Measurements from ENCODE around the gene FAM162A. TPM values are rescaled to one million over a fixed set of nuclear protein-coding genes. Genes with fewer than 3 reads are reported as not detected.

FAM162A gene
- total and polyA plus RNA-seq, 8 donors, result 21.0 to 137 (median 50.2) TPM

DNA sequence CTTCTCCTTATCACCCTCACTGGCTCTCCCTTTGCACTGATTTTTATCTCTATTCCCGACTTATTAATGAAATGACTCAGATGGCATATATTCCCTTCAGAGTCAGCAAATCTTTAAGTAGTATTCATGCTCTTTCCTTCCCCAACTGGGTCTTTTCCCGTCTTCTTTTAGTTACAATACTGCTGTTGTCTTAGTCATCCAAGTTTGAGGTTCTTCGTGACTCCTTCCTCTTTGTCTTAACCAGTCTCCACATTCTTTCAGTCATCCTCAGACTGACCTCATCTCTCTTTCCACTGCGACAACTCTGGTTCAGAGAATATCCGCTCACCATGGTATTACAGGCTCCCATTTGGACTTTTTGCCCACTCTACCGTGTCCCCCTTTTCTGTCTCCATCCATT is 19.5 kb downstream of the FAM162A start:
- DNase-seq, result no peak
- intact Hi-C loops (cut with DNase I; ENCODE audit: low total_unique reads), result no loop called here

DNA sequence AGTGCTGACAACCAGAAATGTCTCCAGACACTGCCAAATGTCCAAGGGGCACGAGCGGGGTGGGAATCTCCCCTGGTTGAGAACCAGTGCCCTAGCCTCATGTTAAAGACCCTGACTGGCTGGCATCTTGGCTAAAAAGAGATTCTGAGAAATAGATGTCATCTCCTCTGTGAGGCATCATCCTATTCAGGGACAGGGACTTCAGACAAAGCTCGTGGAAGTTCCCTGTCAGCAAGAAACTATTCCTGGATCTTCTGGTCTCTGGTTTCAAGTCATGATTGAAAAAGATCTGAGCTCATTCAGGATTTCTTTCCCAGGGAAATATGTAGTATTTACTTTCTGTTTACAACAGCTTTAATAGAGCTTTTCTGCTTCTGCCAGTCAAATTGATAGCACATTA is 21.0 kb downstream of the FAM162A start:
- Histone ChIP-seq H3K27me3 (no peaks in the 10 kb centered on the region), H3K4me1 (no peaks in the 10 kb centered on the region), H3K27ac (no peak overlapping the region), H3K4me3 (no peak overlapping the region), H3K9me3 (no peaks in the 10 kb centered on the region), H3K36me3 (peaks cover 17 to 75% (median 74%) of the 10 kb centered on the region in 4 donors)
- no peak for TF ChIP-seq EP300 (IDR thresholded peaks at IDR 0.05)
- no peak for TF ChIP-seq POLR2A (IDR thresholded peaks at IDR 0.05)
- TF ChIP-seq, protein P1, sequence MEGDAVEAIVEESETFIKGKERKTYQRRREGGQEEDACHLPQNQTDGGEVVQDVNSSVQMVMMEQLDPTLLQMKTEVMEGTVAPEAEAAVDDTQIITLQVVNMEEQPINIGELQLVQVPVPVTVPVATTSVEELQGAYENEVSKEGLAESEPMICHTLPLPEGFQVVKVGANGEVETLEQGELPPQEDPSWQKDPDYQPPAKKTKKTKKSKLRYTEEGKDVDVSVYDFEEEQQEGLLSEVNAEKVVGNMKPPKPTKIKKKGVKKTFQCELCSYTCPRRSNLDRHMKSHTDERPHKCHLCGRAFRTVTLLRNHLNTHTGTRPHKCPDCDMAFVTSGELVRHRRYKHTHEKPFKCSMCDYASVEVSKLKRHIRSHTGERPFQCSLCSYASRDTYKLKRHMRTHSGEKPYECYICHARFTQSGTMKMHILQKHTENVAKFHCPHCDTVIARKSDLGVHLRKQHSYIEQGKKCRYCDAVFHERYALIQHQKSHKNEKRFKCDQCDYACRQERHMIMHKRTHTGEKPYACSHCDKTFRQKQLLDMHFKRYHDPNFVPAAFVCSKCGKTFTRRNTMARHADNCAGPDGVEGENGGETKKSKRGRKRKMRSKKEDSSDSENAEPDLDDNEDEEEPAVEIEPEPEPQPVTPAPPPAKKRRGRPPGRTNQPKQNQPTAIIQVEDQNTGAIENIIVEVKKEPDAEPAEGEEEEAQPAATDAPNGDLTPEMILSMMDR (IDR thresholded peaks at IDR 0.05), result no peak
- no peak for TF ChIP-seq POLR2AphosphoS5 (IDR thresholded peaks at IDR 0.05)
- 81 to 96% (median 92%) methylated on average over 3 of the region's 3 CpGs for WGBS, 5 donors
- DNase-seq, result no peak
- intact Hi-C loops (cut with DNase I; ENCODE audit: low total_unique reads), result no loop called here

More for the DNA sequence above, 19.5 kb downstream of the FAM162A start:
- Histone ChIP-seq H3K27ac (no peak overlapping the region), H3K27me3 (no peaks in the 10 kb centered on the region), H3K36me3 (peaks cover 9 to 60% (median 59%) of the 10 kb centered on the region in 4 donors), H3K9me3 (no peaks in the 10 kb centered on the region), H3K4me1 (no peaks in the 10 kb centered on the region), H3K4me3 (no peak overlapping the region)
- TF ChIP-seq POLR2AphosphoS5 (IDR thresholded peaks at IDR 0.05) (no peak), POLR2A (IDR thresholded peaks at IDR 0.05) (no peak), EP300 (IDR thresholded peaks at IDR 0.05) (no peak)
- TF ChIP-seq, protein P1 (IDR thresholded peaks at IDR 0.05), result no peak
- WGBS, 5 donors, result 85 to 91% (median 90%) methylated on average over 6 of the region's 6 CpGs

DNA sequence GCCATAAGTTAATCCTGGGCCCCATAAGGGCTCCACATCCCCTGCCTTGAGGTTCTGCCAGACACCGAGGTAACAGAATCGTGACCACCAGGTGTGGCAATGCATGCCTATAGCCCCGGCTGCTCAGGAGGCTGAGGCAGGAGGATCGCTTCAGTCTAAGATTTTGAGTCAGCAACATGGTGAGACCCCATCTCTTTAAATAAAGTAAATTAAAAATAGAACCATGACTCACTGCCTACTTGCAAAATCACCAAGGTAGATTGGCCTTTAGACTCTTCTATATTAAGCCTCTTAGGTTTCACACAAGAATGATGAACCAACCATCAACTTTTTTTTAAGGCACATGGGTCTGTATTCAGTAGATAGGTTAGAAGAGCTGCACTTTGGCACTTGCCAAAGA is 22.2 kb downstream of the FAM162A start:
- peaks cover 21 to 87% (median 86%) of the 10 kb centered on the region in 4 donors for H3K36me3 ChIP-seq
- no peaks in the 10 kb centered on the region for H3K27me3 ChIP-seq
- TF ChIP-seq, protein P1 (IDR thresholded peaks at IDR 0.05), result no peak
- TF ChIP-seq EP300 (IDR thresholded peaks at IDR 0.05) (no peak), POLR2AphosphoS5 (IDR thresholded peaks at IDR 0.05) (no peak), POLR2A (IDR thresholded peaks at IDR 0.05) (no peak)
- 79 to 96% (median 93%) methylated on average over 4 of the region's 4 CpGs for WGBS, 5 donors
- H3K4me1 ChIP-seq, result no peaks in the 10 kb centered on the region
- DNase-seq, result no peak
- H3K9me3 ChIP-seq, result no peaks in the 10 kb centered on the region
- H3K27ac ChIP-seq, result no peak overlapping the region
- H3K4me3 ChIP-seq, result no peak overlapping the region
- intact Hi-C loops (cut with DNase I; ENCODE audit: low total_unique reads), result no loop called here

DNA sequence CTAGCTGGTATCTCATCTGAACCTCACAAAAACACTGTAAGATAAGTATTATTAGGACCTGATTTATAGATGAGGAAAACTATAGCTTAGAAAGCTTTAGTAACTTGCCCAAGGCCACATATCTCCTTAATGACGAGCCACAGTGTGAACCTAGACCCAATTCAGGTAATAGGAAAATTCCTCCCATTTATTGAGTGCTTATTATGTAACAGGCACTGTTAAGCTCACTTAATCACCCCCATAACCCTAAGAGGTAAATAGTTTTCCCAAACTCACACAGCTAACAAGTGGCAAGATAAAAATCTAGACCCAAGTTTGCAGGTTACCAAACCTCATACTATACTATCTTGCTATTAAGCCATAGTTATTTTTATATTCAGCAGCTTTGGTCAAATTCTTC is 24.0 kb downstream of the FAM162A start:
- WGBS, 5 donors, result 90 to 100% (median 91%) methylated on average over 1 of the region's 1 CpG
- Histone ChIP-seq H3K4me1 (peaks cover 0 to 14% (median 3%) of the 10 kb centered on the region in 4 donors), H3K27me3 (no peaks in the 10 kb centered on the region), H3K36me3 (peaks cover 21 to 99% (median 90%) of the 10 kb centered on the region in 4 donors), H3K9me3 (no peaks in the 10 kb centered on the region), H3K27ac (no peak overlapping the region), H3K4me3 (no peak overlapping the region)
- intact Hi-C loops (cut with DNase I; ENCODE audit: low total_unique reads), result no loop called here
- DNase-seq, result no peak
- TF ChIP-seq, protein P1 (IDR thresholded peaks at IDR 0.05), result no peak
- no peak for TF ChIP-seq POLR2AphosphoS5 (IDR thresholded peaks at IDR 0.05)
- TF ChIP-seq EP300 (IDR thresholded peaks at IDR 0.05), result no peak
- no peak for TF ChIP-seq POLR2A (IDR thresholded peaks at IDR 0.05)
